SW480 (cell line): ENCODE results near the gene GFOD1.

Source experiments
- DNase-seq: peaks from one replicate; pipeline ENCODE4 v3.0.0-alpha.2; 2016; ENCODE audit warnings: low spot score

The GFOD1 gene

GRCh38 chr6:13315896-13316295 is 171.5 kb downstream of the GFOD1 start:
- no peak for DNase-seq

- no peak for DNase-seq
These were observed 172.6 kb downstream of the GFOD1 start for GRCh38 chr6:13314806-13315205.

- DNase-seq = no peak
These were observed 176.2 kb downstream of the GFOD1 start for GRCh38 chr6:13311155-13311554.

- DNase-seq = no peak
These were observed 179.1 kb downstream of the GFOD1 start for GRCh38 chr6:13308332-13308731.
